ENCODE results near the gene MYCL.

GRCh38 chr1:39946216-39946615 lies 44.5 kb upstream of the MYCL start:
- no peak for TF ChIP-seq GATA3 (IDR thresholded peaks at IDR 0.05; ENCODE audit: borderline replicate concordance)
- TF ChIP-seq PHF8 (IDR thresholded peaks at IDR 0.05; ENCODE audit: borderline replicate concordance, low read depth): no peak
- TF ChIP-seq, protein P1, sequence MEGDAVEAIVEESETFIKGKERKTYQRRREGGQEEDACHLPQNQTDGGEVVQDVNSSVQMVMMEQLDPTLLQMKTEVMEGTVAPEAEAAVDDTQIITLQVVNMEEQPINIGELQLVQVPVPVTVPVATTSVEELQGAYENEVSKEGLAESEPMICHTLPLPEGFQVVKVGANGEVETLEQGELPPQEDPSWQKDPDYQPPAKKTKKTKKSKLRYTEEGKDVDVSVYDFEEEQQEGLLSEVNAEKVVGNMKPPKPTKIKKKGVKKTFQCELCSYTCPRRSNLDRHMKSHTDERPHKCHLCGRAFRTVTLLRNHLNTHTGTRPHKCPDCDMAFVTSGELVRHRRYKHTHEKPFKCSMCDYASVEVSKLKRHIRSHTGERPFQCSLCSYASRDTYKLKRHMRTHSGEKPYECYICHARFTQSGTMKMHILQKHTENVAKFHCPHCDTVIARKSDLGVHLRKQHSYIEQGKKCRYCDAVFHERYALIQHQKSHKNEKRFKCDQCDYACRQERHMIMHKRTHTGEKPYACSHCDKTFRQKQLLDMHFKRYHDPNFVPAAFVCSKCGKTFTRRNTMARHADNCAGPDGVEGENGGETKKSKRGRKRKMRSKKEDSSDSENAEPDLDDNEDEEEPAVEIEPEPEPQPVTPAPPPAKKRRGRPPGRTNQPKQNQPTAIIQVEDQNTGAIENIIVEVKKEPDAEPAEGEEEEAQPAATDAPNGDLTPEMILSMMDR (IDR thresholded peaks at IDR 0.05): no peak
- TF ChIP-seq JUN (IDR thresholded peaks at IDR 0.05): no peak
- TF ChIP-seq POLR2A (IDR thresholded peaks at IDR 0.05; ENCODE audit: low read length): no peak
- no peak for TF ChIP-seq CEBPB (IDR thresholded peaks at IDR 0.05)
- no peak for TF ChIP-seq HEYL (CRISPR knock-in tag; IDR thresholded peaks at IDR 0.05)
- TF ChIP-seq MYC (IDR thresholded peaks at IDR 0.05; ENCODE audit: borderline replicate concordance, low read length): no peak
- TF ChIP-seq JUNB (IDR thresholded peaks at IDR 0.05): no peak
- no peak for TF ChIP-seq RAD21 (conservative IDR thresholded peaks at IDR 0.05 in 1 of 2, IDR thresholded peaks at IDR 0.05 in 1 of 2)
- no peak for TF ChIP-seq HDAC2 (IDR thresholded peaks at IDR 0.05)
- no peak for TF ChIP-seq ZSCAN20 (CRISPR knock-in tag; IDR thresholded peaks at IDR 0.05)

Data from A549 (cell line).